Effector memory CD4-positive, alpha-beta T cell (primary cell): ENCODE measurements around the gene CCDC24.
A peak's percentile ranks its signal among the peaks of the same experiment; 100 is the strongest.

Source experiments
- DNase-seq, 3 donors: peaks; one replicate each; pipeline ENCODE4 v3.0.0-alpha.2; 2020
- H3K27ac ChIP-seq: 2 replicates; pipeline ENCODE4 v1.7.0; 2013; ENCODE audit warnings: mild to moderate bottlenecking, low read length, moderate library complexity; ENCODE audit not compliant: insufficient read depth, poor library complexity, severe bottlenecking
- H3K27me3 ChIP-seq: replicated peaks from 2 replicates; pipeline ENCODE4 v1.7.0; 2013; ENCODE audit warnings: mild to moderate bottlenecking, low read length; ENCODE audit not compliant: insufficient read depth, control insufficient read depth, poor library complexity, severe bottlenecking
- H3K36me3 ChIP-seq: 2 replicates; pipeline ENCODE4 v1.7.0; 2013; ENCODE audit warnings: mild to moderate bottlenecking, low read length, moderate library complexity; ENCODE audit not compliant: control insufficient read depth, insufficient read depth
- H3K4me1 ChIP-seq: 2 replicates; pipeline ENCODE4 v1.7.0; 2013; ENCODE audit warnings: low read length, mild to moderate bottlenecking; ENCODE audit not compliant: control insufficient read depth, insufficient read depth, poor library complexity, severe bottlenecking
- H3K4me3 ChIP-seq: 2 replicates; pipeline ENCODE4 v1.7.0; 2013; ENCODE audit warnings: low read length, low read depth, mild to moderate bottlenecking; ENCODE audit not compliant: insufficient read depth, poor library complexity, severe bottlenecking
- H3K9me3 ChIP-seq: 2 replicates; pipeline ENCODE4 v1.7.0; 2013; ENCODE audit warnings: mild to moderate bottlenecking, low read length, moderate library complexity; ENCODE audit not compliant: control insufficient read depth

The CCDC24 gene

DNA sequence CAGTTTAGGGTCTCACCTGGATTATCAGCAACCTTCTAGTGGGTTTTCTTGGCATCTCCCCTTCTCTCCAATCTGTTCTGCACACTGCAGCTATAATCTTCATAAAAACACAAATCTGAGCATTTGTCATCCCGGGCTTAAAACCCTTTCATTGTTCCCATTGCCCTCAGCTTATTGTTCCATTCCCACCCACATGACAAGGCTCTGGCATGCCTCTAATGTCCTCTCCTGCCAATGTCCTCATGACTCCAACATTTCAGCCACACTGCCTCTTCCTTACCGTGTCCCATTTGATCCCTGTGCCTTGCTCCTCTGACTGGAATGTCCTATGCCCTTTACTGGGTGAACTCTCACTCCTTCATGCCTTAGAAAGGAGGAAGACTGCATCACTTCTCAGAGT, 29.1 kb upstream of the CCDC24 start:
- no peaks in the 10 kb centered on the region for H3K4me1 ChIP-seq
- H3K27me3 ChIP-seq, result no peaks in the 10 kb centered on the region
- peaks cover 20% of the 10 kb centered on the region for H3K36me3 ChIP-seq
- H3K4me3 ChIP-seq, result no peak overlapping the region
- DNase-seq, result no peak
- no peaks in the 10 kb centered on the region for H3K9me3 ChIP-seq
- no peak overlapping the region for H3K27ac ChIP-seq

DNA sequence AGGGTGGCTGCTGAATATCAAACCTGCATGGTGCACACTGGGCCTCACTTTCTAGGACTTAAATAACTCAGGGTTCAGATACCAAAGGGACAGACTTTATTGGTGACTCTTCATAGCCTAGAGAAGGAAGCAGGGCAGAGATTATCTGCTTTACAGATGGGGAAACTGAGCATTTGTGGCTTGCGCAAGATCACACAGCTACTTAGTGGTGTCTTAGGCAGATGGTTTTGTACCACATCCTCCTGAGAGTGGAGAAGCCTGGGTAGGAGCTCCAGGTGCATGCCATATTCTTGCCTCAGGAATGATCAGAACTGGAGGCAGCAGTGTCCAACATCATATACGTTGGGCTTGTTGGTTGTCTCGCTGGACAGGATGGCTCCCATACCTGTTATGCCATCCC, 28.4 kb upstream of the CCDC24 start:
- H3K4me1 ChIP-seq, result no peaks in the 10 kb centered on the region
- H3K27me3 ChIP-seq, result no peaks in the 10 kb centered on the region
- no peak overlapping the region for H3K4me3 ChIP-seq
- H3K27ac ChIP-seq, result no peak overlapping the region
- peaks cover 16% of the 10 kb centered on the region for H3K36me3 ChIP-seq
- H3K9me3 ChIP-seq, result no peaks in the 10 kb centered on the region
- no peak for DNase-seq

DNA sequence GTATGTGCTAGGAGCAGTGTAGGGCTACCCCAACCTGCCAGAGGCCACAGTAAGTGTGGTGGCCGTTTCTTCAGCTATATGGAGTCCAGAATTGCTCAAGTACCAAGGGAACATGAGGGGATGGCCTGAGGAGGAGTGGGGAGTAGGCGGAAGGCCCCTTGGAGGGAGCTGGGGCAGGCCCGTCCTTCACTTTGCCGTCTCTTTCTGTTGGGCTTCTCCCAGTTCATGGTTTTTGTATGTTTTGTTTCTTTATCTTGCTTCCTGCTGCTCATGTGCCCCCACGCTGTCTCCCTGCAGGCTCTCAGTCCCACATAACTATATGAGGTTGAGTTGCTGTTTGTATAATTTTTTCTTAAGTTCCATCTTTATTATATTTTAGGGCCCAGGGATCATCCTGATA, 27.5 kb upstream of the CCDC24 start:
- Histone ChIP-seq H3K36me3 (peaks cover 11% of the 10 kb centered on the region), H3K4me1 (no peaks in the 10 kb centered on the region), H3K27ac (no peak overlapping the region), H3K4me3 (no peak overlapping the region), H3K9me3 (no peaks in the 10 kb centered on the region), H3K27me3 (no peaks in the 10 kb centered on the region)
- DNase-seq, result no peak

DNA sequence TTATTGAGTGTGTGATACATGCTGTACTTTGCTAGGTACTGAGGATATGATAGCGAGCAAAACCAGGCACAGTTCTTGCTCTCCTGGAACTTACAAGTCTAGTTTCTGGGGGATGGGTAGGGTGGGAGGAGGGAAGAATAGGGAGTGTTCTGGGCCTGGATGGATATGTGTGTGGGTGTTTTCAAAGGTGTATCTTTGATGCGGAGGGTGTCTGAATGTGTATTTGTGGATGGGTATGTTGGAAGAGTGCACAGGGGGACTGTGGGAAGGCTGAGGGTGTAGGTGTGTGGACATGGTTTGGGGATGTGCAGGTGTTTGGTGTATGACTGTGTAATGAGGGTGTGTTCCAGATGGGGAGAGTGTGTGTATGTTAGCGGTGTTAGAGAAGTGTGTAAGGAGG, 26.1 kb upstream of the CCDC24 start:
- H3K4me1 ChIP-seq, result peaks cover 3% of the 10 kb centered on the region
- H3K27me3 ChIP-seq, result no peaks in the 10 kb centered on the region
- no peak for DNase-seq
- H3K4me3 ChIP-seq, result no peak overlapping the region
- H3K27ac ChIP-seq, result no peak overlapping the region
- no peaks in the 10 kb centered on the region for H3K9me3 ChIP-seq
- peaks cover 7% of the 10 kb centered on the region for H3K36me3 ChIP-seq

DNA sequence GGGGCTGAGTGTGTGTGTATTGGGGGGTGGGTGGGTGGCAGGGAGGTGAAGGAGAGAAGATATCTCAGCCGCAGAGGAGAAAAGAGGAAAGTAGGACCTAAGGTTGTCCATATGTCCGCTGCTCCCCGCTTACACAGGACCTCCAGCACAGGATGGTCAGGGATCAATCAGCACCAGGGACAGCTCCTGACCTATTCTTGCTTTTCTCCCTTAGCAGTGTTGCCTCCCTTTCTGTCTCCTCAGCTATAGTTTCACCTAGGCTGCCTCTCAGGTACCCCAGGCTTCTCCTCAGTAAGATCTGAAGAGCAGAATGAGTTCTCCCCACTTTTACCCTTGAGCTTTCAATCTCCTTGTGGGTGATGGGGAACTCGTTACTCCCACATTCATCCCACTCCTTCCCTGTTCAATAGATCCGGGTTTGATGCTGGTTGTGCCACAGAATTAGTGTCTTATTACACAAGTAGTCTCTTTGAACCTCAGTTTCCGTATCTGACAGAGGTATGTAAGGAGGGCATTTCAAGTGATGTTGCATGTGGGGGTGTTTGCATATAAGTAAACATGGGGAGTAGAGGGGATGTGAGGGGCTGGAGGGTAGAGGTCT, 23.0 kb upstream of the CCDC24 start:
- peaks cover 8% of the 10 kb centered on the region for H3K4me1 ChIP-seq
- peaks cover 10% of the 10 kb centered on the region for H3K36me3 ChIP-seq
- no peaks in the 10 kb centered on the region for H3K27me3 ChIP-seq
- H3K27ac ChIP-seq, result no peak overlapping the region
- no peak overlapping the region for H3K4me3 ChIP-seq
- DNase-seq, result no peak
- no peaks in the 10 kb centered on the region for H3K9me3 ChIP-seq

DNA sequence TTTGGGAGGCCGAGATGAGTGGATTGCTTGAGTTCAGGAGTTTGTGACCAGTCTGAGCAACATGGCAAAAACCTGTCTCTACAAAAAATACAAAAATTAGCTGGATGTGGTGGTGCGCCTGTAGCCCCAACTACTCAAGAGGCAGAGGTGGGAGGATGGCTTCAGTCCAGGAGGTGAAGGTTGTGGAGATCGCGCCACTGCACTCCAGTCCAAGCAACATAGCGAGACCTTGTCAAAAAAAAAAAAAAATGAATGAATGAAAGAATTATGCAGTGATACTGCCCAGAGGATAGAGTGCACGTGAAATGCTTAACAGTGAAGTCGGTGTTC, 22.0 kb upstream of the CCDC24 start:
- Histone ChIP-seq H3K4me3 (peak overlapping the region; percentile 64), H3K4me1 (peaks cover 13% of the 10 kb centered on the region), H3K36me3 (peaks cover 10% of the 10 kb centered on the region), H3K27ac (no peak overlapping the region), H3K9me3 (no peaks in the 10 kb centered on the region), H3K27me3 (no peaks in the 10 kb centered on the region)
- DNase-seq, result no peak

DNA sequence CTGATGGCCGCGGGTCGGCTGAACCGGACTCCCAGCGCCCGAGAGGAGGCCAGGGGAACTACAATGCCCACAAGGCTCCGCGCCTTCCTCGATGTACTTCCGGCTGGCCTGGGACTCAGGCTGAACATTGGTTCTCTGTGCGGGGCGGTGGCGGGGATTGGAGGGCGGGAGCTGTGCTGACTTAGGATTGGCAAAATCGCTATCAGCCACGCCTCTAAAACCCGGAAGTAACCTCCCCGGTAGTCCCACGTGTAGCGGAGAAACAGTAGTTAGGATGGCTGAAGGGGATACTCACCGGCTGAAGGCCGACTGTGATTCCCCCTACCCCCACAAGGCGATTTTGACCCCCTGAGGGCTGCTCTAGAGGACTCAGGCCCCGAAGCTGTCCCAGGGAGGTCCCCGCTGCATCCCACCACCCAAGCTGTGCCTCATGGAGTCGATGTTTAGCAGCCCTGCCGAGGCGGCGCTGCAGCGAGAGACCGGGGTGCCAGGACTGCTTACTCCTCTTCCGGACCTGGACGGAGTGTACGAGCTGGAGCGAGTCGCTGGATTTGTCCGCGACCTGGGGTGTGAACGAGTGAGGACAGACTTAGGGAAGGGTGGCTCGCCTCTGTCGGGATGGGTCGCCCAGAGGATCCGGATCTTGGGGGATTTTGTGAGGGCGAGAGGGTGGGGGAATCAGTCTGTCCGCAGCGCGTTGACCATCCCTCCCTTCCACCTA, 21.5 kb upstream of the CCDC24 start, which contains the start of gene DPH2:
TSS of gene DPH2 (plus strand) at position 265 of the 721 bp plus-strand sequence. CDS start at position 431, 166 bp downstream.
- H3K9me3 ChIP-seq, result no peaks in the 10 kb centered on the region
- peaks cover 13% of the 10 kb centered on the region for H3K4me1 ChIP-seq
- H3K4me3 ChIP-seq, result peak within 1 kb of the TSS; percentile 64
- peaks cover 10% of the 10 kb centered on the region for H3K36me3 ChIP-seq
- H3K27me3 ChIP-seq, result no peaks in the 10 kb centered on the region
- peak; percentile 88 to 95 (median 92) for DNase-seq
- peak within 1 kb of the TSS; percentile 55 for H3K27ac ChIP-seq

DNA sequence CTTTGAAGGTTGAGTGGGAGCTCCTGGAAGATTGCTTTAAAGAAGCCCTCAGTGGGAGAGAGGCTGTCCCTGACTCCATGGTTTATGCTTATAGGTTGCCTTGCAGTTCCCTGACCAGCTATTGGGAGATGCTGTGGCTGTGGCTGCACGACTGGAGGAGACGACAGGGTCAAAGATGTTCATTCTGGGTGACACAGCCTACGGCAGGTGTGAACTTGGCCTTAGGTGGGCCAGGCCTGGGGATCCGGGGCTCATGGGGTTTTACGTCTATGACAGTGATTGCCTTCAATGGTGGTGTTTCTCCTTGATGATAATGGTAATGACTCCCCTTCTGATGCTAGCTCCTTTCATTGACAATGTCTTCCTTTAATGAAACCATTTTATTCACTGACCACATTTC, 20.9 kb upstream of the CCDC24 start:
- H3K4me3 ChIP-seq, result peak overlapping the region; percentile 64
- peaks cover 10% of the 10 kb centered on the region for H3K36me3 ChIP-seq
- H3K27ac ChIP-seq, result peak overlapping the region; percentile 55
- no peaks in the 10 kb centered on the region for H3K9me3 ChIP-seq
- peaks cover 13% of the 10 kb centered on the region for H3K4me1 ChIP-seq
- no peak for DNase-seq
- H3K27me3 ChIP-seq, result no peaks in the 10 kb centered on the region

DNA sequence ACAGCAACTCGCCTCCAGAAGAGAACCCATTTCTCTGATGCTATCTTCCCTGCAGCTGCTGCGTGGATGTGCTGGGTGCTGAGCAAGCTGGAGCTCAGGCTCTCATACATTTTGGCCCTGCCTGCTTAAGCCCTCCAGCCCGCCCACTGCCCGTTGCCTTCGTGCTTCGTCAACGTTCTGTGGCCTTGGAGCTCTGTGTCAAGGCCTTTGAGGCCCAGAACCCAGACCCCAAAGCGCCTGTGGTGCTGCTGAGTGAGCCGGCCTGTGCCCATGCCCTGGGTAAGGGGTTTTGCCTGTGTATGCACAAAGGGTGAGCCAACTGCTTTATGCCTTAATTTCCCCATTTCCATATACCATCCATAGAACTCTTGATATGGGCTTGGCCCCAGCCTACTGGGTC, 20.5 kb upstream of the CCDC24 start:
- Histone ChIP-seq H3K36me3 (peaks cover 10% of the 10 kb centered on the region), H3K4me3 (peak overlapping the region; percentile 64)

DNA sequence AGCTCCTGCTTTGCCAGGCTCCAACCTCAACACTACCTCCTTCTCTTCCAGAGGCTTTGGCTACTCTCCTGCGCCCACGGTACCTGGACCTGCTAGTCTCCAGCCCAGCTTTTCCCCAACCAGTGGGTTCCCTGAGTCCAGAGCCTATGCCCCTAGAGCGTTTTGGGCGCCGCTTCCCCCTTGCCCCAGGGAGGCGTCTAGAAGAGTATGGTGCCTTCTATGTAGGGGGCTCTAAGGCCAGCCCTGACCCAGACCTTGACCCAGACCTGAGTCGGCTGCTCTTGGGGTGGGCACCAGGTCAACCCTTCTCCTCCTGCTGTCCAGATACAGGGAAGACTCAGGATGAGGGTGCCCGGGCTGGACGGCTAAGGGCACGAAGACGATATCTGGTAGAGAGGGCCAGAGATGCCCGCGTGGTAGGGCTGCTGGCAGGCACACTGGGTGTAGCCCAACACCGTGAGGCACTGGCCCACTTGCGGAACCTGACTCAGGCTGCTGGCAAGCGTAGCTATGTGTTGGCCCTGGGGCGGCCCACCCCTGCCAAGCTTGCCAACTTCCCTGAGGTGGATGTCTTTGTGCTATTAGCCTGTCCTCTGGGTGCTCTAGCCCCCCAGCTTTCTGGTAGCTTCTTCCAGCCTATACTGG, 19.9 kb upstream of the CCDC24 start:
- H3K27ac ChIP-seq, result no peak overlapping the region
- H3K4me1 ChIP-seq, result peaks cover 23% of the 10 kb centered on the region
- no peaks in the 10 kb centered on the region for H3K27me3 ChIP-seq

More for the DNA sequence above, 20.5 kb upstream of the CCDC24 start:
- DNase-seq, result no peak
- no peak overlapping the region for H3K27ac ChIP-seq
- H3K27me3 ChIP-seq, result no peaks in the 10 kb centered on the region
- no peaks in the 10 kb centered on the region for H3K9me3 ChIP-seq
- peaks cover 17% of the 10 kb centered on the region for H3K4me1 ChIP-seq

More for the DNA sequence above, 19.9 kb upstream of the CCDC24 start:
- DNase-seq, result no peak
- Histone ChIP-seq H3K4me3 (no peak overlapping the region), H3K36me3 (peaks cover 12% of the 10 kb centered on the region), H3K9me3 (no peaks in the 10 kb centered on the region)
